Calu3 (cell line): ENCODE data around the gene EBF4. TPM values are rescaled to one million over a fixed set of nuclear protein-coding genes. Genes with fewer than 3 reads are reported as not detected.

ENCODE experiments used
- BruUV-seq: library from RNA; stranded (reverse); fragments of 400-500 nt; replicated peaks from 2 replicates; lab custom pipeline; 2021; lab: Mats Ljungman, UMichigan
- CTCF ChIA-PET: fragments of 300-600 bp; sonication (Branson Sonifier 250); formaldehyde crosslinking; loops from one replicate; lab custom pipeline; 2022; ENCODE audit warnings: antibody characterized with exemption; lab: Charles Lee
- DNase-seq: peaks from one replicate; pipeline ENCODE4 v3.0.0; 2022
- H3K27ac Mint-ChIP-seq: one replicate; pipeline ENCODE4 v1.8.0; 2022; ENCODE audit warnings: mixed read lengths; ENCODE audit not compliant: unreplicated experiment
- H3K27me3 Mint-ChIP-seq: one replicate; pipeline ENCODE4 v1.8.0; 2022; ENCODE audit warnings: mixed read lengths; ENCODE audit not compliant: unreplicated experiment
- H3K36me3 Mint-ChIP-seq: one replicate; pipeline ENCODE4 v1.8.0; 2022; ENCODE audit warnings: mild to moderate bottlenecking, moderate library complexity, mixed read lengths; ENCODE audit not compliant: insufficient read depth, unreplicated experiment
- H3K4me1 Mint-ChIP-seq: one replicate; pipeline ENCODE4 v1.8.0; 2022; ENCODE audit warnings: mild to moderate bottlenecking, low read depth, mixed read lengths; ENCODE audit not compliant: unreplicated experiment
- H3K4me3 Mint-ChIP-seq: one replicate; pipeline ENCODE4 v1.8.0; 2022; ENCODE audit warnings: mild to moderate bottlenecking, low read depth, moderate library complexity, mixed read lengths; ENCODE audit not compliant: unreplicated experiment
- H3K9me3 Mint-ChIP-seq: one replicate; pipeline ENCODE4 v1.8.0; 2022; ENCODE audit warnings: low read depth, mixed read lengths; ENCODE audit not compliant: unreplicated experiment
- CTCF ChIP-seq: fragments of 200-600 bp; IDR thresholded peaks from one replicate; pipeline ENCODE4 v1.8.0; 2022; ENCODE audit warnings: antibody characterized with exemption; ENCODE audit not compliant: unreplicated experiment
- intact Hi-C: fragments of 100-400 bp; cut with micrococcal nuclease; formaldehyde crosslinking; loops from one replicate; pipeline ENCODE4 v1.10.0; 2022; ENCODE audit not compliant: unreplicated experiment
- total RNA-seq: library from RNA; stranded (reverse); gene quantifications from 2 replicates; pipeline ENCODE4 v1.2.3, GENCODE V29; 2022

Gene EBF4
- total RNA-seq, 1 experiment from 2014 or later = 4.3 TPM

- CTCF ChIA-PET = no interaction called here
- DNase-seq = no peak
- peaks cover 98% of the 10 kb centered on the region for H3K27me3 Mint-ChIP-seq
- no TSS peak for BruUV-seq
- peaks cover 4% of the 10 kb centered on the region for H3K36me3 Mint-ChIP-seq
- intact Hi-C loops = no loop called here
- no peak for TF ChIP-seq CTCF
- no peaks in the 10 kb centered on the region for H3K9me3 Mint-ChIP-seq
- no peaks in the 10 kb centered on the region for H3K4me1 Mint-ChIP-seq
- no peak overlapping the region for H3K4me3 Mint-ChIP-seq
- H3K27ac Mint-ChIP-seq = no peak overlapping the region
These were observed 100.9 kb downstream of the EBF4 start for GRCh38 chr20:2793471-2793870.

- CTCF ChIA-PET = no interaction called here
- intact Hi-C loops = no loop called here
- H3K27me3 Mint-ChIP-seq = peaks cover 98% of the 10 kb centered on the region
- H3K4me3 Mint-ChIP-seq = no peak overlapping the region
- no peaks in the 10 kb centered on the region for H3K4me1 Mint-ChIP-seq
- TF ChIP-seq CTCF = no peak
- no peak overlapping the region for H3K27ac Mint-ChIP-seq
- peaks cover 4% of the 10 kb centered on the region for H3K36me3 Mint-ChIP-seq
- DNase-seq = no peak
- BruUV-seq = no TSS peak
- H3K9me3 Mint-ChIP-seq = no peaks in the 10 kb centered on the region
These were observed 101.7 kb downstream of the EBF4 start for GRCh38 chr20:2794202-2794748.

- Mint-ChIP-seq H3K4me1 (peaks cover 5% of the 10 kb centered on the region), H3K4me3 (no peak overlapping the region), H3K27ac (no peak overlapping the region), H3K27me3 (peaks cover 98% of the 10 kb centered on the region), H3K9me3 (no peaks in the 10 kb centered on the region), H3K36me3 (peaks cover 9% of the 10 kb centered on the region)
- BruUV-seq = no TSS peak
- CTCF ChIA-PET = no interaction called here
- no peak for DNase-seq
- TF ChIP-seq CTCF = no peak
- intact Hi-C loops = no loop called here
These were observed 102.4 kb downstream of the EBF4 start for GRCh38 chr20:2794866-2795447.

- H3K27ac Mint-ChIP-seq = no peak overlapping the region
- intact Hi-C loops = no loop called here
- peaks cover 98% of the 10 kb centered on the region for H3K27me3 Mint-ChIP-seq
- BruUV-seq = no TSS peak
- no peak for TF ChIP-seq CTCF
- H3K36me3 Mint-ChIP-seq = peaks cover 11% of the 10 kb centered on the region
- CTCF ChIA-PET = no interaction called here
- H3K4me1 Mint-ChIP-seq = peaks cover 10% of the 10 kb centered on the region
- H3K9me3 Mint-ChIP-seq = no peaks in the 10 kb centered on the region
- no peak for DNase-seq
- no peak overlapping the region for H3K4me3 Mint-ChIP-seq
These were observed 102.9 kb downstream of the EBF4 start for GRCh38 chr20:2795451-2795850.
